Measurements from ENCODE around the gene GPR137. TPM values are rescaled to one million over a fixed set of nuclear protein-coding genes. Genes with fewer than 3 reads are reported as not detected.

The GPR137 gene
- total RNA-seq, 1 experiment from 2014 or later = 51.8 TPM

GRCh38 chr11:64312947-64313346 is 27.3 kb downstream of the GPR137 start:
- Mint-ChIP-seq H3K27ac (peak overlapping the region; percentile 91), H3K4me1 (peaks cover 10% of the 10 kb centered on the region), H3K4me3 (no peak overlapping the region), H3K27me3 (ENCODE audit: low read depth) (no peaks in the 10 kb centered on the region), H3K36me3 (peaks cover 15% of the 10 kb centered on the region), H3K9me3 (no peaks in the 10 kb centered on the region)
- ChIA-PET POLR2A (no interaction called here), CTCF (interaction anchor here (1.0 to 4.9 kb wide), 2 partner anchors 11 to 43 kb away, joined by 4 to 37 read pairs; no protein-coding TSS in a partner anchor)
- TF ChIP-seq SMAD4 (CRISPR knock-in tag; IDR thresholded peaks at IDR 0.05) = no peak
- TF ChIP-seq PRDM15 (CRISPR knock-in tag; IDR thresholded peaks at IDR 0.05) = no peak
- TF ChIP-seq JAZF1 (CRISPR knock-in tag; IDR thresholded peaks at IDR 0.05) = no peak
- TF ChIP-seq KAT7 (CRISPR knock-in tag; IDR thresholded peaks at IDR 0.05; ENCODE audit: borderline replicate concordance) = no peak
- no peak for TF ChIP-seq ATF2 (CRISPR knock-in tag; IDR thresholded peaks at IDR 0.05; ENCODE audit: borderline replicate concordance, low read depth)
- DNase-seq (ENCODE audit: low spot score) = no peak
- no peak for ATAC-seq

- peaks cover 15% of the 10 kb centered on the region for H3K36me3 Mint-ChIP-seq
- ATAC-seq (no peak), DNase-seq (ENCODE audit: low spot score) (no peak)
- peaks cover 10% of the 10 kb centered on the region for H3K4me1 Mint-ChIP-seq
- H3K9me3 Mint-ChIP-seq = no peaks in the 10 kb centered on the region
- peak overlapping the region; percentile 91 for H3K27ac Mint-ChIP-seq
- H3K27me3 Mint-ChIP-seq (ENCODE audit: low read depth) = no peaks in the 10 kb centered on the region
- H3K4me3 Mint-ChIP-seq = no peak overlapping the region
- ChIA-PET CTCF (interaction anchor here (0.9 to 4.9 kb wide), 4 partner anchors 18 to 42 kb away, joined by 4 to 37 read pairs (median 4); no protein-coding TSS in a partner anchor), POLR2A (interaction anchor here (0.5 kb wide), 1 partner anchor 630 kb away, joined by 3 read pairs; no protein-coding TSS in a partner anchor)
- TF ChIP-seq ERG (CRISPR knock-in tag; IDR thresholded peaks at IDR 0.05) (no peak), NR2C2 (CRISPR knock-in tag; IDR thresholded peaks at IDR 0.05) (no peak), E2F1 (CRISPR knock-in tag; IDR thresholded peaks at IDR 0.05) (no peak), NFATC4 (CRISPR knock-in tag; IDR thresholded peaks at IDR 0.05) (no peak), ZNF232 (CRISPR knock-in tag; IDR thresholded peaks at IDR 0.05) (no peak), ZNF138 (CRISPR knock-in tag; conservative IDR thresholded peaks at IDR 0.05) (no peak)
Observed at GRCh38 chr11:64313491-64314145, 28.0 kb downstream of the GPR137 start.

- POLR2A ChIA-PET = interaction anchor here (0.5 kb wide), 1 partner anchor 631 kb away, joined by 3 read pairs; no protein-coding TSS in a partner anchor
- Mint-ChIP-seq H3K9me3 (no peaks in the 10 kb centered on the region), H3K4me1 (peaks cover 15% of the 10 kb centered on the region), H3K27me3 (ENCODE audit: low read depth) (no peaks in the 10 kb centered on the region), H3K27ac (peak overlapping the region; percentile 88), H3K4me3 (no peak overlapping the region), H3K36me3 (peaks cover 15% of the 10 kb centered on the region)
- DNase-seq (ENCODE audit: low spot score) (no peak), ATAC-seq (no peak)
- CTCF ChIA-PET = interaction anchor here (0.9 to 4.9 kb wide), 5 partner anchors 17 to 41 kb away, joined by 3 to 37 read pairs (median 4); no protein-coding TSS in a partner anchor
- TF ChIP-seq FOXJ3 (CRISPR knock-in tag; IDR thresholded peaks at IDR 0.05; ENCODE audit: borderline replicate concordance) (no peak), RELA (CRISPR knock-in tag; IDR thresholded peaks at IDR 0.05; ENCODE audit: borderline replicate concordance) (no peak), CTCF (IDR thresholded peaks at IDR 0.05) (no peak; the same call in 1 of the 2 replicates), RORB (CRISPR knock-in tag; IDR thresholded peaks at IDR 0.05) (no peak), ZNF671 (CRISPR knock-in tag; IDR thresholded peaks at IDR 0.05) (no peak), CBFB (CRISPR knock-in tag; IDR thresholded peaks at IDR 0.05; ENCODE audit: low read depth) (no peak), SP1 (CRISPR knock-in tag; conservative IDR thresholded peaks at IDR 0.05) (no peak), OVOL2 (CRISPR knock-in tag; IDR thresholded peaks at IDR 0.05; ENCODE audit: borderline replicate concordance) (no peak), USF1 (CRISPR knock-in tag; IDR thresholded peaks at IDR 0.05) (no peak), MAX (CRISPR knock-in tag; IDR thresholded peaks at IDR 0.05) (no peak), JAZF1 (CRISPR knock-in tag; IDR thresholded peaks at IDR 0.05) (no peak)
Observed at GRCh38 chr11:64314146-64314804, 28.6 kb downstream of the GPR137 start.
